Type B pancreatic cell (in vitro differentiated cells): ENCODE results near the gene PAQR9. TPM values are rescaled to one million over a fixed set of nuclear protein-coding genes. Genes with fewer than 3 reads are reported as not detected.
"Not testable (repeated sequence)": the region's sequence is repeated elsewhere in the genome, so short reads cannot be mapped to it uniquely, and the experiment has no call there.

ENCODE experiments used
- DNase-seq: peaks from one replicate; pipeline ENCODE4 v3.0.0; 2021; ENCODE audit warnings: mixed read lengths; ENCODE audit not compliant: unreplicated experiment; ENCODE audit errors: extremely low spot score
- H3K27ac Mint-ChIP-seq: 2 replicates; pipeline ENCODE4 v1.8.0; 2021; ENCODE audit warnings: mild to moderate bottlenecking, mixed read lengths
- H3K27me3 Mint-ChIP-seq: 2 replicates; pipeline ENCODE4 v1.8.0; 2021; ENCODE audit warnings: mixed read lengths
- H3K36me3 Mint-ChIP-seq: 2 replicates; pipeline ENCODE4 v1.8.0; 2021; ENCODE audit warnings: mixed read lengths
- H3K4me1 Mint-ChIP-seq: one replicate; pipeline ENCODE4 v1.8.0; 2021; ENCODE audit warnings: mixed read lengths; ENCODE audit not compliant: unreplicated experiment
- H3K4me3 Mint-ChIP-seq: 2 replicates; pipeline ENCODE4 v1.8.0; 2021; ENCODE audit warnings: mild to moderate bottlenecking, mixed read lengths
- H3K9me3 Mint-ChIP-seq: 2 replicates; pipeline ENCODE4 v1.8.0; 2021; ENCODE audit warnings: mixed read lengths
- total RNA-seq: library from RNA; stranded (reverse); gene quantifications from 2 replicates; pipeline ENCODE4 v1.2.1, GENCODE V29; 2021; ENCODE audit warnings: low replicate concordance
- TF ChIP-seq, protein P1 (sequence below): fragments of 200-600 bp; sonication (generic); conservative IDR thresholded peaks from 2 replicates; pipeline ENCODE4 v1.5.0; 2021; ENCODE audit warnings: antibody characterized with exemption, mild to moderate bottlenecking

Gene PAQR9
- total RNA-seq, 1 donor from 2014 or later: 0.58 TPM

DNA sequence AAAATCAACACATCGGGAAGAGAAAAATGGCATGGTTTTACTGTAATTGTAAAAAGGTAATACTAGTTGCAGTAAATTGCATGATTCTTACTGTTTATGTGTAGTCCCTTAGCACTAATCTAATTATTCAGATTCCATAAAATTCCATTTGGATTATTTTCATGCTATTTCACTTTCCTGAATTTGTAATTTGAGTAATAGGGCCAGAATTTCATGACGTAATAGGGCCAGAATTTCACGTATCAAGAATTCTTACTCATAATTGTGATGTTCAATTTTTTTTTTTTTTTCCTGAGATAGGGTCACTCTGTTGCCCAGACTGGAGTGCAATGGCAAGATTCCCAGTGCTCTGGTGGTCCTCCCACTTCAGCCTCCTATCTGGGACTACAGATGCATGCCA is 35.0 kb upstream of the PAQR9 start:
- peaks cover 28% of the 10 kb centered on the region for H3K4me1 Mint-ChIP-seq
- no peaks in the 10 kb centered on the region for H3K36me3 Mint-ChIP-seq
- H3K9me3 Mint-ChIP-seq: no peaks in the 10 kb centered on the region
- no peak for DNase-seq
- TF ChIP-seq, protein P1, sequence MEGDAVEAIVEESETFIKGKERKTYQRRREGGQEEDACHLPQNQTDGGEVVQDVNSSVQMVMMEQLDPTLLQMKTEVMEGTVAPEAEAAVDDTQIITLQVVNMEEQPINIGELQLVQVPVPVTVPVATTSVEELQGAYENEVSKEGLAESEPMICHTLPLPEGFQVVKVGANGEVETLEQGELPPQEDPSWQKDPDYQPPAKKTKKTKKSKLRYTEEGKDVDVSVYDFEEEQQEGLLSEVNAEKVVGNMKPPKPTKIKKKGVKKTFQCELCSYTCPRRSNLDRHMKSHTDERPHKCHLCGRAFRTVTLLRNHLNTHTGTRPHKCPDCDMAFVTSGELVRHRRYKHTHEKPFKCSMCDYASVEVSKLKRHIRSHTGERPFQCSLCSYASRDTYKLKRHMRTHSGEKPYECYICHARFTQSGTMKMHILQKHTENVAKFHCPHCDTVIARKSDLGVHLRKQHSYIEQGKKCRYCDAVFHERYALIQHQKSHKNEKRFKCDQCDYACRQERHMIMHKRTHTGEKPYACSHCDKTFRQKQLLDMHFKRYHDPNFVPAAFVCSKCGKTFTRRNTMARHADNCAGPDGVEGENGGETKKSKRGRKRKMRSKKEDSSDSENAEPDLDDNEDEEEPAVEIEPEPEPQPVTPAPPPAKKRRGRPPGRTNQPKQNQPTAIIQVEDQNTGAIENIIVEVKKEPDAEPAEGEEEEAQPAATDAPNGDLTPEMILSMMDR: no peak
- peaks cover 5% of the 10 kb centered on the region for H3K27me3 Mint-ChIP-seq
- H3K27ac Mint-ChIP-seq: no peak overlapping the region
- H3K4me3 Mint-ChIP-seq: no peak overlapping the region

DNA sequence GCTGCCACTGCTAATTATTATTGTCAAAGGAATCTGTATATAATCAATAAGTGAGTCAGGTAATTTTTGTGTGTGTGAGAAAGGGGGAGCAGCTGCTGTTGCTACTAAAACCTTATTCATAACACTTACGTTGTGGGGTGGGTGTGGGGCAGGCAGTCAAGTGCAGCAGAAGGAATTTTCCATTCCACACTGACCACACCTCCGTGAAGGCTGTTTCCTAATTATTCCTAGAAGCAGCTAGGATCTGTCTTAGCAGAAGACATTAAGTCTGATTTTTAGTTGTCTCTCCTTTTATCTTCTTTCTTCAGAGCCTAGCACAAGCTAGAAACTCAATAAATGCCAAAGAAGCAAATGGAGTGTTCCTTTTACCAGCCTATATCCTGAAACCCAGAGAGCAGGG is 33.9 kb upstream of the PAQR9 start:
- Mint-ChIP-seq H3K4me1 (peaks cover 22% of the 10 kb centered on the region), H3K36me3 (no peaks in the 10 kb centered on the region), H3K9me3 (no peaks in the 10 kb centered on the region), H3K27me3 (peaks cover 5% of the 10 kb centered on the region), H3K27ac (no peak overlapping the region), H3K4me3 (no peak overlapping the region)
- no peak for DNase-seq
- TF ChIP-seq, protein P1: no peak

DNA sequence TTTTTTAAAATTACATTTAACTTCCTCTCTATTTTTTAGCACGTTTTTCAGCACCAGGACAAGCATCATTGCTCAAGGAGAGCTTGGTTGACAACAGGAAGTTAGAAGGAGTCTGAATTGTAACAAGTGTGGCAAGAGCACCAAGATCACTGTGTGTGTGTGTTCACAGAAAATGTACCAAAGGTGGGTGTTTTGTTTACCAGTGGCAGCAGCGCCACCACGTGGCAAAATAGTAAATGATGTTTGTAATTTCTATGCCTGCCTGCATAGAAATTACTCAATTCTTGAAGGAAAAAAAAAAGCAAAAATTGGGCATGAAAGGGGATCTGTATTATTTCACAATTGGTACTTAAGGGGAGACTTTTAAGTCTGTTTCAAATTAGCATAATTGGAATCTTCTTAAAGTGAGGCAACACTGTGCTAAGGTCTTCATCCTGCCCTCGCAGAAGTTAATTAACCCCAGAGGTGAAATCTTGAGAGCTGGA is 30.5 kb upstream of the PAQR9 start:
- no peak for DNase-seq
- Mint-ChIP-seq H3K27ac (no peak overlapping the region), H3K4me3 (no peak overlapping the region), H3K36me3 (no peaks in the 10 kb centered on the region), H3K27me3 (peaks cover 5% of the 10 kb centered on the region), H3K9me3 (no peaks in the 10 kb centered on the region), H3K4me1 (peaks cover 5% of the 10 kb centered on the region)
- TF ChIP-seq, protein P1: peak; percentile 88

DNA sequence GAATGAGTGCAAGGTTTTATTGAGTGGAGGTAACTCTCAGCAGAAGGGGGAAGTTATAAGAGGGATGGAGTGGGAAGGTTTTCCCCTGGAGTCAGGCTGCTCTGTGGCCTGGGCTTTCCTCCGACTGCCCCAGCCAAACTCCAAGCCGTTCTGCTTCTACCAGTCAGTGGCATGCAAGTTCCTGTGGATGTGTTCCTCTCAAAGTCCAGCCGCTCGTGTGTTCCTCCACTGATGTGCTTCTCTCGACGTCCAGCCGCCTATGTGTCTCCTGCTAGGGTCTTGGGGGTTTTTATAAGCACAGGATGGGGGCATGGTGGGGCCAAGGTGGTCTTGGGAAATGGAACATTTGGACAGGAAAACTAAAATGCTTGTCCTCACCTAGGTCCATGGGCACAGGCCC is 28.8 kb upstream of the PAQR9 start:
- Mint-ChIP-seq H3K27me3 (peaks cover 5% of the 10 kb centered on the region), H3K9me3 (no peaks in the 10 kb centered on the region), H3K4me3 (no peak overlapping the region), H3K36me3 (no peaks in the 10 kb centered on the region), H3K4me1 (peaks cover 5% of the 10 kb centered on the region), H3K27ac (no peak overlapping the region)
- DNase-seq: no peak
- TF ChIP-seq, protein P1: no peak

DNA sequence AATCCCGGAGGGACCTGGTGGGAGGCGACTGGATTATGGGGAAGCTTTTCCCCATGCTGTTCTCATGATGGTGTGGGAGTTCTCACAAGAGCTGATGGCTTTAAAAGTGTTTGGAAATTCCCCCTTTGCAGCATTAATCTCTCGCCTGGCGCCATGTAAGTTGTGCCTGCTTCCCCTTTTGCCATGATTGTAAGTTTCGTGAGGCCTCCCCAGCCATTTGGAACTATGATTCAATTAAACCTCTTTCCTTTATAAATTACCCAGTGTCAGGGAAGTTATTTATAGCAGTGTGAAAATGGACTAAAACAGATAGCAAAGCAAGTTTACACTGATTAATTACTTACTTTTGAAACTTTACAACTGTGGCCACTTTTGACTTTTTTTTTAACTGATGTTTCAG is 27.2 kb upstream of the PAQR9 start:
- Mint-ChIP-seq H3K36me3 (no peaks in the 10 kb centered on the region), H3K4me1 (peaks cover 10% of the 10 kb centered on the region), H3K27me3 (peaks cover 5% of the 10 kb centered on the region), H3K27ac (no peak overlapping the region), H3K9me3 (no peaks in the 10 kb centered on the region), H3K4me3 (no peak overlapping the region)
- TF ChIP-seq, protein P1: no peak
- DNase-seq: no peak

DNA sequence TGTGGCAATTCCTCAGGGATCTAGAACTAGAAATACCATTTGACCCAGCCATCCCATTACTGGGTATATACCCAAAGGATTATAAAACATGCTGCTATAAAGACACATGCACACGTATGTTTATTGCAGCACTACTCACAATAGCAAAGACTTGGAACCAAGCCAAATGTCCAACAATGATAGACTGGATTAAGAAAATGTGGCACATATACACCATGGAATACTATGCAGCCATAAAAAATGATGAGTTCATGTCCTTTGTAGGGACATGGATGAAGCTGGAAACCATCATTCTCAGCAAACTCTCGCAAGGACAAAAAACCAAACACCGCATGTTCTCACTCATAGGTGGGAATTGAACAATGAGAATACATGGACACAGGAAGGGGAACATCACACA is 25.4 kb upstream of the PAQR9 start:
- H3K4me1 Mint-ChIP-seq, H3K27me3 Mint-ChIP-seq, H3K4me3 Mint-ChIP-seq, H3K27ac Mint-ChIP-seq, DNase-seq, H3K9me3 Mint-ChIP-seq, H3K36me3 Mint-ChIP-seq: not testable (repeated sequence)

DNA sequence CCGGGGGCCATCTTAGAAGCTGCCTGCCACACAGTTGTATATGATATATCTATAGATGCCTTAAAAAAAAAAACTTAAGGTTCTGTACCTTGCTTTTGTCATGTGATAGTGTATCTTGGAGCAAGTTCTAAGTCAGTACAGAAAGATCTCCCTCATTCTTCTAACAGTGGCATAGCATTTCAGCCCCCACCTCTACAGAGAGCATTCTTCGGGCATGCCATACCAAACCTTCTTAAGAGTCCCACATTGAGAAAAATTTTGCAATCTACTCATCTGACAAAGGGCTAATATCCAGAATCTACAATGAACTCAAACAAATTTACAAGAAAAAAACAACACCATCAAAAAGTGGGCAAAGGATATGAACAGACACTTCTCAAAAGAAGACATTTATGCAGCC is 24.7 kb upstream of the PAQR9 start:
- DNase-seq, H3K27me3 Mint-ChIP-seq, H3K36me3 Mint-ChIP-seq, H3K27ac Mint-ChIP-seq, H3K4me3 Mint-ChIP-seq, H3K9me3 Mint-ChIP-seq, H3K4me1 Mint-ChIP-seq: not testable (repeated sequence)
